KMS-11 (cell line): ENCODE results near the gene ARHGAP35.

ENCODE experiments used
- H2AFZ ChIP-seq: fragments of 200-600 bp; sonication (generic); 2 replicates; pipeline ENCODE4 v1.6.1; 2016; ENCODE audit warnings: antibody characterized with exemption, mixed run types, low read depth
- H3K27ac ChIP-seq: fragments of 200-600 bp; sonication (generic); 2 replicates; pipeline ENCODE4 v1.6.1; 2016; ENCODE audit warnings: mild to moderate bottlenecking, mixed run types
- H3K27me3 ChIP-seq: fragments of 200-600 bp; sonication (generic); 2 replicates; pipeline ENCODE4 v1.6.1; 2017; ENCODE audit warnings: mild to moderate bottlenecking, low read depth, mixed run types, moderate library complexity; ENCODE audit not compliant: insufficient read depth
- H3K36me3 ChIP-seq: fragments of 200-600 bp; sonication (generic); 2 replicates; pipeline ENCODE4 v1.6.1; 2017; ENCODE audit warnings: mild to moderate bottlenecking, mixed run types; ENCODE audit not compliant: insufficient read depth
- H3K4me1 ChIP-seq: fragments of 200-600 bp; sonication (generic); 2 replicates; pipeline ENCODE4 v1.6.1; 2016; ENCODE audit warnings: mild to moderate bottlenecking, low read depth, mixed run types; ENCODE audit not compliant: poor library complexity, severe bottlenecking
- H3K4me2 ChIP-seq: fragments of 200-600 bp; sonication (generic); 2 replicates; pipeline ENCODE4 v1.7.0; 2016; ENCODE audit warnings: mild to moderate bottlenecking, mixed run types
- H3K4me3 ChIP-seq: fragments of 200-600 bp; sonication (generic); IDR thresholded peaks from 2 replicates; pipeline ENCODE4 v1.6.1; 2017; ENCODE audit warnings: low read depth, low read length, mixed read lengths; ENCODE audit not compliant: insufficient read depth
- H3K79me2 ChIP-seq: fragments of 200-600 bp; sonication (generic); 2 replicates; pipeline ENCODE4 v1.6.1; 2016; ENCODE audit warnings: low read depth, mixed run types; ENCODE audit not compliant: insufficient read depth
- H3K9ac ChIP-seq: fragments of 200-600 bp; sonication (generic); 2 replicates; pipeline ENCODE4 v1.6.1; 2016; ENCODE audit warnings: mild to moderate bottlenecking, mixed run types
- H4K20me1 ChIP-seq: fragments of 200-600 bp; sonication (generic); 2 replicates; pipeline ENCODE4 v1.6.1; 2016; ENCODE audit warnings: mild to moderate bottlenecking, mixed run types; ENCODE audit not compliant: insufficient read depth
- CTCF ChIP-seq: fragments of 200-600 bp; sonication (generic); conservative IDR thresholded peaks from 2 replicates; pipeline ENCODE4 v1.6.1; 2017; ENCODE audit warnings: low read depth, mild to moderate bottlenecking, antibody characterized with exemption, low read length, moderate library complexity, mixed read lengths

ARHGAP35 gene

GRCh38 chr19:46885411-46885810, 24.6 kb downstream of the ARHGAP35 start:
- Histone ChIP-seq H3K27ac (no peak overlapping the region), H3K27me3 (no peaks in the 10 kb centered on the region), H4K20me1 (peaks cover 4% of the 10 kb centered on the region; the same call in 1 of the 2 replicates), H3K4me2 (no peak overlapping the region), H3K36me3 (no peaks in the 10 kb centered on the region), H3K9ac (no peak overlapping the region), H2AFZ (no peak overlapping the region), H3K79me2 (peaks cover 33% of the 10 kb centered on the region), H3K4me3 (no peak overlapping the region), H3K4me1 (no peaks in the 10 kb centered on the region)
- no peak for TF ChIP-seq CTCF

DNA sequence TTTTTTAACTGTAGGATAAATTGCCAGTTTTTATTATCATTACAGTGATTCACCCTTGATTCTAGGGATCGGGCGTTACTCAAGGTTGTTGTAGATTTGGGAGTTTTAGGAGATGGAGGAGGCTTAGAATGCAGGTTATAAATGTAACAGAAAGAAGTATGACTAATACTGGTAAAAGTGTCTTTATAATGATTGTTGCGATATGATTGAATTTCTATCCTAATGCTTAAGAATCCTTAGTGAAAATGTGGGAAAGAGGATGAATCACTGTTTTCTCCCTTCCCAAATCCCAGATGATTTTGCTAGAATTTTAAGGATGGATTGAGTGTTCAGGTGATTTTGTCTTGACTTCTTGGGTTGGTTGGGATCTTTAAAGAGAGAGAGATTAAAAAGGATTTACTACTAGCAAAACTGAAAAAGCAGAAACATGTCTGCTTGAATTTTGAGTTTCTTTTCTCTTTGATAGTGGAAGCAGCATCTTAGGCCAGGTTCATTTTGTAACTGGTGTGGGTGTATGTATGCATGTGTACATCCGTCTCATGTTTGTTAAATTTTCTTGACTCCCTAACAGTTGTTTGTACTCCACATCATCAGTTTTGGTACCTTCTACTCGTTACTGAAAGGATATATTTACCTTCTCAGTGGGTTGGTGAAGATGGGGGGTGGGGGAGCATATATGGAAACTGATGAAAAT, 25.9 kb downstream of the ARHGAP35 start:
- Histone ChIP-seq H3K9ac (no peak overlapping the region), H3K4me2 (no peak overlapping the region), H3K36me3 (no peaks in the 10 kb centered on the region), H2AFZ (no peak overlapping the region), H3K4me3 (no peak overlapping the region), H3K4me1 (no peaks in the 10 kb centered on the region), H3K27me3 (no peaks in the 10 kb centered on the region), H3K27ac (no peak overlapping the region), H4K20me1 (peaks cover 4% of the 10 kb centered on the region; the same call in 1 of the 2 replicates), H3K79me2 (peaks cover 41% of the 10 kb centered on the region)
- TF ChIP-seq CTCF: no peak

GRCh38 chr19:46887240-46887782, 26.5 kb downstream of the ARHGAP35 start:
- no peak for TF ChIP-seq CTCF
- Histone ChIP-seq H3K79me2 (peaks cover 46% of the 10 kb centered on the region), H3K27me3 (no peaks in the 10 kb centered on the region), H3K27ac (no peak overlapping the region), H3K9ac (no peak overlapping the region), H2AFZ (no peak overlapping the region), H4K20me1 (peaks cover 4% of the 10 kb centered on the region; the same call in 1 of the 2 replicates), H3K4me3 (no peak overlapping the region), H3K4me1 (no peaks in the 10 kb centered on the region), H3K4me2 (no peak overlapping the region), H3K36me3 (no peaks in the 10 kb centered on the region)

DNA sequence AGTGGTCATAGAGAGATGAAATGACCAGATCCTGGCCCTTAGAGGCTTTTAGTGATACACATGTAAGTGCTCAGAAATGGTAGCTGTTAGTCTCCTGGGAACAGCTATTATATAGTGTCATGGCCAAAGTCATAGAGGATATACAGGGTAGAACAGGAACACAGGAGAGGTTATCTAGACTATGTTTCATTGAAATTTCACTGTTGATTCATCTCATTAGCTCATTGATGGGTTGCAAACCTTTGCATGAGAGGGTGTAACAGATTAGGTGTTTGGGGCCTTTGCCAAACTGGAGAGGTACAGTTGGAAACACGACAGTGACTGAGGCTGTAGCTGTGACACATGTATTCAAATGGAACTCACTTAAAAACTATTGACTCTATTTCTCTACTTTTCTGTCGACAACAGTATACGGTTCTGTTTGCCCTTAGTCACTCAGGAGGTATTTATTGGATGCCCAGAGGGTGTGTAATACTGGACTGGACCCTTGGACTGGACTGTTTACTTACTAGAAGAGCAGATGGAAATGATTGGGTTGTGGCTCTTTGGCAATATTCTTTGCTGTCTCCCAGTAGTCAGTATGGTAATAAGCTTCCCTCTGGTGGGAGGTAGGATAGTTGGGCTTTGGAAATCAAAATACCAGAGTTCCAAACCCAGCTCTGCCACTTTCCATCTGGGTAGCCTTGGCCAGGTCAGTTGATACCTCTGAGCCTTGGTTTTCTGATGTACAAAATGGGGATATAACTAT, 29.8 kb downstream of the ARHGAP35 start:
- Histone ChIP-seq H3K79me2 (peaks cover 53% of the 10 kb centered on the region), H3K9ac (no peak overlapping the region), H3K27ac (no peak overlapping the region), H3K4me3 (no peak overlapping the region), H3K4me1 (peaks cover 12% of the 10 kb centered on the region), H3K36me3 (no peaks in the 10 kb centered on the region), H2AFZ (no peak overlapping the region), H3K4me2 (no peak overlapping the region), H3K27me3 (no peaks in the 10 kb centered on the region), H4K20me1 (peaks cover 8% of the 10 kb centered on the region)
- no peak for TF ChIP-seq CTCF
